Heart left ventricle (tissue), 16 donors: ENCODE measurements around the gene SPTLC3. TPM values are rescaled to one million over a fixed set of nuclear protein-coding genes. Genes with fewer than 3 reads are reported as not detected.

ENCODE experiments used
- ATAC-seq, 4 donors: fragments of 200-7000 bp; cut with Tn5 transposase; one replicate each; pipeline ENCODE4 v1.9.1; 2020 to 2022; ENCODE audit warnings: moderate library complexity in 4 of 4, mild to moderate bottlenecking in 3 of 4, moderate number of reproducible peaks in 1 of 4
- DNase-seq, 5 donors: peaks; one replicate each; pipeline ENCODE4 v3.0.0-alpha.2; 2020
- H3K27ac ChIP-seq, 12 donors: fragments of 200-600 bp; sonication (generic) in 4 of 12; one replicate each; pipeline versions ENCODE4 v1.5.0 to v1.8.0; 2016 to 2022; ENCODE audit warnings: mild to moderate bottlenecking in 2 of 12
- H3K27me3 ChIP-seq, 9 donors: fragments of 200-600 bp; sonication (generic) in 2 of 9; one replicate each; pipeline versions ENCODE4 v1.5.1 to v1.8.0; 2016 to 2022; ENCODE audit warnings: mild to moderate bottlenecking in 3 of 9
- H3K36me3 ChIP-seq, 9 donors: fragments of 200-600 bp; sonication (generic) in 2 of 9; one replicate each; pipeline versions ENCODE4 v1.5.0 to v1.8.0; 2018 to 2022; ENCODE audit warnings: mild to moderate bottlenecking in 2 of 9
- H3K4me1 ChIP-seq, 12 donors: fragments of 200-600 bp; sonication (generic) in 4 of 12; one replicate each; pipeline versions ENCODE4 v1.5.0 to v1.8.0; 2016 to 2022; ENCODE audit warnings: mild to moderate bottlenecking in 3 of 12
- H3K4me3 ChIP-seq, 12 donors: fragments of 200-600 bp; sonication (generic) in 4 of 12; one replicate each; pipeline versions ENCODE4 v1.5.0 to v1.8.0; 2017 to 2022; ENCODE audit warnings: mild to moderate bottlenecking in 9 of 12, moderate library complexity in 4 of 12
- H3K9me3 ChIP-seq, 12 donors: fragments of 200-600 bp; sonication (generic) in 4 of 12; one replicate each; pipeline versions ENCODE4 v1.5.0 to v1.8.0; 2016 to 2022; ENCODE audit warnings: mild to moderate bottlenecking in 1 of 12
- POLR2A ChIP-seq, 2 donors: fragments of 450-650 bp; IDR thresholded peaks; one replicate each; pipeline ENCODE4 v1.6.1; 2017; ENCODE audit warnings: antibody characterized with exemption in 2 of 2, mild to moderate bottlenecking in 2 of 2, moderate library complexity in 2 of 2
- WGBS, 4 donors: extraction: QIAGEN DNeasy Blood & Tissue Kit in 2 of 4; methylation state at CpG; one replicate each; pipeline versions ENCODE4 v1.1.5 to v1.1.7; 2013 to 2018; 5-methylcytosine and 5-hydroxymethylcytosine counted together
- intact Hi-C, 10 donors: fragments of 100-400 bp; cut with DNase I; formaldehyde crosslinking; loops; one replicate each; pipeline versions ENCODE4 v1.11.1 to v1.14.2; 2022
- polyA plus RNA-seq, 2 donors: library from polyadenylated mRNA; stranded (reverse); fragments of 200-250 nt; gene quantifications; one replicate each; pipeline ENCODE4 v1.2.3, GENCODE V29; 2013
- total RNA-seq, 9 donors: library from RNA; depleted of rRNA in 2 of 9; stranded (reverse); fragments of >200 nt in 2 of 9; fragmentation: NEBNext Ultra II Directional in 3 of 9; extraction: Animal tissue kit (Norgen Biotek cat#: 25700) in 3 of 9; gene quantifications; one replicate each; pipeline versions ENCODE4 v1.1.0 to v1.2.4, GENCODE V29; 2016 to 2023
- TF ChIP-seq, protein P1 (sequence below), 12 donors: fragments of 200-600 bp; sonication (generic) in 4 of 12; IDR thresholded peaks; one replicate each; pipeline versions ENCODE4 v1.5.0 to v1.8.0; 2018 to 2022; ENCODE audit warnings: antibody characterized with exemption in 12 of 12, mild to moderate bottlenecking in 5 of 12
- donor health status: ischemic (EF 13 %, LVEDD 7.1; RV severe dilation, severe dysfunction).
- donor health status: healthy with polysubstance abuse.
- donor health status: DM: no; HTN: yes; CAD: no.
- donor health status: DM: no; HTN: no; CAD: no.
- donor health status: ischemic (EF 25% LVEDD 6.9; RV normal size, moderate dysfunction).
- donor health status: ischemic (EF 25% LVEDD 5.7; RV mildly dilated, moderate dysfunction).
- donor health status: healthy.
- donor health status: DM: yes; HTN: yes; CAD: no.
- donor health status: ischemic (EF 35%, LVEDD 5.7; RV mildly dilated, moderate dysfunction).
- donor health status: nonischemic (EF 11% LVEDD 7.7; RV severe dilation, severe dysfunction).
- donor health status: DM: yes; HTN: yes; CAD: no.
- donor health status: PGD.
- donor health status: ischemic (EF 29% LVEDD 5.4; RV normal size, mild dysfunction).
- donor health status: nonischemic (EF 23%, LVEDD 6.1; RV moderate dilation, normal function).

The SPTLC3 gene
- total and polyA plus RNA-seq, 11 donors, result 0.57 to 15.4 (median 6.0) TPM

DNA sequence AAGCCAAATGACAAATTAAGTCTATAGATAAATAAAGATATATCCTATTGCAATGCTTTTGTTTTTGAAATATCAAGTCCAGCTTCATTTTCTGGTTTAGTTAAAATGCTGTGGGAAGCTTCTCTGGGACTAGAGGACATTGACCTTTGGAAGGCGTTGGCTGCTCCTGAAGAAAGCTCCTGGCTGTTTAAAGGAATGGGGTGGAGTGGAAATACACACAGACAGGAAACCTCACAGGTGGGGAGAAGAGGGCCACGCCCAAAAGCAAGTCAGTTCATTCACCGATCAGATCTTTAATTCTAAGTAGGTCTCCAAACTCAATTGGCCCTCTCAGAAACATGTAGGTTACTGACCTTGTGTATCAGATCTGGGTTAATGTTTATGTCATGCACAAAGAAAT lies 59.6 kb downstream of the SPTLC3 start:
- 56 to 69% (median 61%) methylated on average over 3 of the region's 3 CpGs for WGBS, 4 donors
- DNase-seq, result no peak
- Histone ChIP-seq H3K4me3 (no peak overlapping the region), H3K4me1 (peaks cover 0 to 4% (median 0%) of the 10 kb centered on the region in 12 donors), H3K9me3 (peaks cover 0 to 9% (median 0%) of the 10 kb centered on the region in 12 donors), H3K27ac (no peak overlapping the region), H3K36me3 (peaks cover 0 to 8% (median 0%) of the 10 kb centered on the region in 9 donors), H3K27me3 (no peaks in the 10 kb centered on the region)
- intact Hi-C loops, result loop anchor here in 2 of 10 donors (5.0 to 10.0 kb wide), 2 partner anchors 61 to 64 kb away; partner anchors contain the start of gene SPTLC3 (in 2 of the 2)
- TF ChIP-seq POLR2A (IDR thresholded peaks at IDR 0.05), result no peak
- TF ChIP-seq, protein P1, sequence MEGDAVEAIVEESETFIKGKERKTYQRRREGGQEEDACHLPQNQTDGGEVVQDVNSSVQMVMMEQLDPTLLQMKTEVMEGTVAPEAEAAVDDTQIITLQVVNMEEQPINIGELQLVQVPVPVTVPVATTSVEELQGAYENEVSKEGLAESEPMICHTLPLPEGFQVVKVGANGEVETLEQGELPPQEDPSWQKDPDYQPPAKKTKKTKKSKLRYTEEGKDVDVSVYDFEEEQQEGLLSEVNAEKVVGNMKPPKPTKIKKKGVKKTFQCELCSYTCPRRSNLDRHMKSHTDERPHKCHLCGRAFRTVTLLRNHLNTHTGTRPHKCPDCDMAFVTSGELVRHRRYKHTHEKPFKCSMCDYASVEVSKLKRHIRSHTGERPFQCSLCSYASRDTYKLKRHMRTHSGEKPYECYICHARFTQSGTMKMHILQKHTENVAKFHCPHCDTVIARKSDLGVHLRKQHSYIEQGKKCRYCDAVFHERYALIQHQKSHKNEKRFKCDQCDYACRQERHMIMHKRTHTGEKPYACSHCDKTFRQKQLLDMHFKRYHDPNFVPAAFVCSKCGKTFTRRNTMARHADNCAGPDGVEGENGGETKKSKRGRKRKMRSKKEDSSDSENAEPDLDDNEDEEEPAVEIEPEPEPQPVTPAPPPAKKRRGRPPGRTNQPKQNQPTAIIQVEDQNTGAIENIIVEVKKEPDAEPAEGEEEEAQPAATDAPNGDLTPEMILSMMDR (IDR thresholded peaks at IDR 0.05), result no peak
- ATAC-seq, result no peak

DNA sequence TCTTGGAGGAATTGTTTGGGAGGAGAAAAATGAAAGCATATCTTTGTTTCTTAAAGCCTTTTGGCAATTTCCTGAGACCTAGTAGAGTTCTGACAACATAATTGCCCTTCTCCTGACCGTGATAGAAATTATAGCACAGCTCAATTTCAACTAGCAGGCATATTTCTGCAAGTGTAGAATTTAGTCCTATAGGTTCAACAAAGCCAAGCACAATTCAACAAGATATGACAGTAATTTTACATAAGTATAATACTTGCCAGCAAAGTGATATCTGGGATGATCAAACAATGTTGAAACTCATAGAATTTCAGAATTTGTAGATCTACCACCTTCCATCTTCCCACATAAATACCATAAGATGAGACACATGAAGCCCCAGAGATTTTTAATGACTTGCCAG lies 73.1 kb downstream of the SPTLC3 start:
- Histone ChIP-seq H3K27me3 (no peaks in the 10 kb centered on the region), H3K9me3 (no peaks in the 10 kb centered on the region), H3K4me3 (no peak overlapping the region), H3K27ac (no peak overlapping the region), H3K36me3 (peaks cover 0 to 7% (median 0%) of the 10 kb centered on the region in 9 donors), H3K4me1 (no peaks in the 10 kb centered on the region)
- no peak for DNase-seq
- TF ChIP-seq, protein P1 (IDR thresholded peaks at IDR 0.05), result no peak
- no peak for TF ChIP-seq POLR2A (IDR thresholded peaks at IDR 0.05)
- intact Hi-C loops, result no loop called here
- ATAC-seq, result no peak
- 68 to 93% (median 75%) methylated on average over 1 of the region's 1 CpG for WGBS, 4 donors

DNA sequence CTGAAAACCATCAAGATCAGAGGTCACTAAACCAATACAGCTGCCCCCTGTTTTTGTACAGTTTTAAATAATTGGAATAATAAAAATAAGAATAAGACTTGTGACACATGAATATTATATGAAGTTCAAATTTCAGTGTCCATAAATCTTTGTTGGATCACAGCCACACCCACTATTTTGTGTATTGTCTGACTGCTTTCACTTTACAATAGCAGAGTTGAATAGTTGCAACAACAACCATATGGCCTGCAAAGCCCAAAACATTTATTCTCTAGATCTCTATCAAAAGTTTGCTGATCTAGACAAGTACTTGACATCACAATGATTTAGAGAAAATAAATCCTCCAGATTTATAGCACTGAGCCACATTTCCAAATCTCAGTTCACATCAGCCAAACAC lies 73.6 kb downstream of the SPTLC3 start:
- DNase-seq (no peak), ATAC-seq (no peak)
- Histone ChIP-seq H3K27me3 (no peaks in the 10 kb centered on the region), H3K4me3 (no peak overlapping the region), H3K36me3 (peaks cover 0 to 7% (median 0%) of the 10 kb centered on the region in 9 donors), H3K9me3 (no peaks in the 10 kb centered on the region), H3K27ac (no peak overlapping the region), H3K4me1 (no peaks in the 10 kb centered on the region)
- no peak for TF ChIP-seq POLR2A (IDR thresholded peaks at IDR 0.05)
- TF ChIP-seq, protein P1 (IDR thresholded peaks at IDR 0.05), result no peak
- intact Hi-C loops, result no loop called here

DNA sequence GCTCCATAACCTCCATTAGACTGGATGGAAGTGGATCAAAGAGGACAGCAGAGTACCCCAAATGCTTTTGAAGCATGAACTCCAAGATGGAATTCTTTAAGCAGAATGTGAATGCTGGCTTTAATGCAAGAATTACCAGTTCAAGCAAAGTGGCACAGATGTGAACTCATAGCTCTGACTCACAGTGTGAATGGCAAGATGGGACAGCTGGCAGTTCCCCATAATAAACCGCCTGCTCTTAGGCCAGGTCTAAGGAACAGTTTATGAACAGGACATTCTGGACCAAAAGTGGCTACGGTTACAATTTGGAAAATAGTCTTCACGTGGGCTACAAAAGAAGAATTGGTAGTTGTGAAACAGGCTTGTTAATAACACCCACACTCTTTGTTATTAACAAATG lies 76.5 kb downstream of the SPTLC3 start:
- WGBS, 4 donors, result 61 to 87% (median 77%) methylated on average over 3 of the region's 3 CpGs
- Histone ChIP-seq H3K9me3 (no peaks in the 10 kb centered on the region), H3K4me3 (no peak overlapping the region), H3K27me3 (no peaks in the 10 kb centered on the region), H3K4me1 (no peaks in the 10 kb centered on the region), H3K27ac (no peak overlapping the region), H3K36me3 (no peaks in the 10 kb centered on the region)
- intact Hi-C loops, result no loop called here
- DNase-seq (no peak), ATAC-seq (no peak)
- TF ChIP-seq, protein P1 (IDR thresholded peaks at IDR 0.05), result no peak
- TF ChIP-seq POLR2A (IDR thresholded peaks at IDR 0.05), result no peak
